H9 (cell line): ENCODE data around the gene DCUN1D5. TPM values are rescaled to one million over a fixed set of nuclear protein-coding genes. Genes with fewer than 3 reads are reported as not detected.

ENCODE experiments used
- DNase-seq: peaks from one replicate; pipeline ENCODE4 v3.0.0-alpha.2; 2017
- H2AFZ ChIP-seq: one replicate; pipeline ENCODE4 v1.6.1; 2013; ENCODE audit warnings: mild to moderate bottlenecking, low read length, control low read depth, moderate library complexity
- H2AK5ac ChIP-seq: 2 replicates; pipeline ENCODE4 v1.6.1; 2013; ENCODE audit warnings: low read length, control low read depth, mixed read lengths; ENCODE audit not compliant: insufficient read length
- H2BK120ac ChIP-seq: one replicate; pipeline ENCODE4 v1.6.1; 2013; ENCODE audit warnings: low read depth, mild to moderate bottlenecking, low read length, control low read depth, inconsistent platforms; ENCODE audit not compliant: poor library complexity, severe bottlenecking
- H2BK12ac ChIP-seq: 2 replicates; pipeline ENCODE4 v1.6.1; 2013; ENCODE audit warnings: low read length, control low read depth, mixed read lengths, low read depth; ENCODE audit not compliant: insufficient read length
- H2BK15ac ChIP-seq: 2 replicates; pipeline ENCODE4 v1.6.1; 2013; ENCODE audit warnings: low read depth, low read length, control low read depth
- H2BK20ac ChIP-seq: one replicate; pipeline ENCODE4 v1.6.1; 2013; ENCODE audit warnings: low read depth, mild to moderate bottlenecking, low read length, control low read depth, inconsistent platforms; ENCODE audit not compliant: poor library complexity, severe bottlenecking
- H2BK5ac ChIP-seq: 2 replicates; pipeline ENCODE4 v1.6.1; 2013; ENCODE audit warnings: low read length, control low read depth, mixed read lengths; ENCODE audit not compliant: insufficient read length
- H3K14ac ChIP-seq: 2 replicates; pipeline ENCODE4 v1.6.1; 2013; ENCODE audit warnings: low read length, control low read depth; ENCODE audit not compliant: insufficient read depth
- H3K18ac ChIP-seq: 2 replicates; pipeline ENCODE4 v1.6.1; 2013; ENCODE audit warnings: low read depth, mild to moderate bottlenecking, mixed read lengths, low read length, control low read depth; ENCODE audit not compliant: insufficient read length
- H3K23ac ChIP-seq: 2 replicates; pipeline ENCODE4 v1.6.1; 2013; ENCODE audit warnings: low read length, control low read depth, mixed read lengths, low read depth; ENCODE audit not compliant: insufficient read length
- H3K23me2 ChIP-seq: 2 replicates; pipeline ENCODE4 v1.6.1; 2013; ENCODE audit warnings: low read depth, mild to moderate bottlenecking, mixed read lengths, low read length, control low read depth; ENCODE audit not compliant: insufficient read length, poor library complexity, severe bottlenecking
- H3K27ac ChIP-seq: 2 replicates; pipeline ENCODE4 v1.5.1; 2013; ENCODE audit warnings: low read length, control low read depth, mixed read lengths, low read depth; ENCODE audit not compliant: insufficient read length
- H3K27me3 ChIP-seq: 2 replicates; pipeline ENCODE4 v1.6.1; 2013; ENCODE audit warnings: low read length, control low read depth, inconsistent platforms; ENCODE audit not compliant: insufficient read depth
- H3K4ac ChIP-seq: 2 replicates; pipeline ENCODE4 v1.6.1; 2013; ENCODE audit warnings: low read depth, mild to moderate bottlenecking, control low read depth, inconsistent platforms, low read length, moderate library complexity
- H3K4me1 ChIP-seq: 2 replicates; pipeline ENCODE4 v1.6.1; 2013; ENCODE audit warnings: low read length, control low read depth, inconsistent platforms; ENCODE audit not compliant: insufficient read depth
- H3K4me2 ChIP-seq: 2 replicates; pipeline ENCODE4 v1.6.1; 2013; ENCODE audit warnings: low read length, control low read depth, mixed read lengths; ENCODE audit not compliant: insufficient read length, insufficient read depth
- H3K56ac ChIP-seq: 2 replicates; pipeline ENCODE4 v1.6.1; 2013; ENCODE audit warnings: low read depth, mild to moderate bottlenecking, mixed read lengths, low read length, control low read depth; ENCODE audit not compliant: insufficient read length
- H3K79me1 ChIP-seq: 2 replicates; pipeline ENCODE4 v1.6.1; 2013; ENCODE audit warnings: low read depth, mild to moderate bottlenecking, moderate library complexity, low read length, control low read depth, inconsistent platforms; ENCODE audit not compliant: insufficient read depth, poor library complexity, severe bottlenecking
- H3K79me2 ChIP-seq: 2 replicates; pipeline ENCODE4 v1.6.1; 2013; ENCODE audit warnings: low read length, control low read depth, inconsistent platforms; ENCODE audit not compliant: insufficient read depth
- H3K9ac ChIP-seq: 2 replicates; pipeline ENCODE4 v1.6.1; 2013; ENCODE audit warnings: low read length, control low read depth, mixed read lengths; ENCODE audit not compliant: insufficient read length; ENCODE audit errors: extremely low read depth
- H3K9me3 ChIP-seq: one replicate; pipeline ENCODE4 v1.6.1; 2013; ENCODE audit warnings: low read depth, low read length, inconsistent platforms; ENCODE audit not compliant: control insufficient read depth
- H3T11ph ChIP-seq: one replicate; pipeline ENCODE4 v1.6.1; 2013; ENCODE audit warnings: mild to moderate bottlenecking, low read length, control low read depth, inconsistent platforms
- H4K20me1 ChIP-seq: one replicate; pipeline ENCODE4 v1.6.1; 2013; ENCODE audit not compliant: control insufficient read depth, insufficient read length, insufficient read depth
- H4K5ac ChIP-seq: 2 replicates; pipeline ENCODE4 v1.6.1; 2013; ENCODE audit warnings: low read depth, mild to moderate bottlenecking, mixed read lengths, low read length, control low read depth; ENCODE audit not compliant: insufficient read length
- H4K8ac ChIP-seq: replicated peaks from 2 replicates; pipeline ENCODE4 v1.6.1; 2013; ENCODE audit warnings: low read length, control low read depth, mixed read lengths, low read depth; ENCODE audit not compliant: insufficient read length
- H4K91ac ChIP-seq: 2 replicates; pipeline ENCODE4 v1.6.1; 2013; ENCODE audit warnings: low read depth, mild to moderate bottlenecking, moderate library complexity, mixed read lengths, low read length, control low read depth; ENCODE audit not compliant: insufficient read length
- H3K27ac Mint-ChIP-seq, 3 experiments: 2 replicates in 2 of 3; 3 replicates in 1 of 3; pipeline ENCODE4 v1.8.0; 2020 to 2021; ENCODE audit warnings: mixed read lengths in 3 of 3, mild to moderate bottlenecking in 1 of 3, moderate library complexity in 1 of 3
- H3K27me3 Mint-ChIP-seq: 2 replicates; pipeline ENCODE4 v1.8.0; 2021; ENCODE audit warnings: low read depth, mild to moderate bottlenecking, moderate library complexity, mixed read lengths
- H3K36me3 Mint-ChIP-seq, 3 experiments: 2 replicates in 2 of 3; 3 replicates in 1 of 3; pipeline ENCODE4 v1.8.0; 2020 to 2021; ENCODE audit warnings: low read depth in 3 of 3, mixed read lengths in 3 of 3; ENCODE audit not compliant: insufficient read depth in 1 of 3
- H3K4me1 Mint-ChIP-seq, 2 experiments: 2 replicates each; pipeline ENCODE4 v1.8.0; 2020; ENCODE audit warnings: mixed read lengths in 2 of 2
- H3K4me3 Mint-ChIP-seq, 2 experiments: 2 replicates in 1 of 2; 3 replicates in 1 of 2; pipeline ENCODE4 v1.8.0; 2020 to 2021; ENCODE audit warnings: mild to moderate bottlenecking in 2 of 2, mixed read lengths in 2 of 2, moderate library complexity in 1 of 2
- H3K9me3 Mint-ChIP-seq, 2 experiments: 2 replicates in 1 of 2; 3 replicates in 1 of 2; pipeline ENCODE4 v1.8.0; 2020; ENCODE audit warnings: mild to moderate bottlenecking in 2 of 2, mixed read lengths in 2 of 2, moderate library complexity in 1 of 2
- CTCF ChIP-seq: fragments of 200-600 bp; sonication (generic); conservative IDR thresholded peaks from 3 replicates; pipeline ENCODE4 v1.8.0; 2021; ENCODE audit warnings: antibody characterized with exemption, mild to moderate bottlenecking
- WGBS: extraction: QIAGEN DNeasy Blood & Tissue Kit; methylation state at CpG from one replicate; pipeline ENCODE4 v1.1.7; 2013; ENCODE audit warnings: missing lambda C conversion rate, low lambda C conversion rate, mixed read lengths; ENCODE audit not compliant: insufficient read length; ENCODE audit errors: extremely low coverage; 5-methylcytosine and 5-hydroxymethylcytosine counted together
- total RNA-seq: library from RNA; stranded (reverse); gene quantifications from 2 replicates; pipeline ENCODE4 v1.2.1, GENCODE V29; 2021

The DCUN1D5 gene
- total RNA-seq, 1 experiment from 2014 or later, result 86.7 TPM

- Histone ChIP-seq H3K4ac (no peak overlapping the region), H2BK15ac (no peak overlapping the region), H3K14ac (no peak overlapping the region), H3K79me1 (no peaks in the 10 kb centered on the region), H2AK5ac (no peak overlapping the region), H3K4me1 (no peaks in the 10 kb centered on the region), H3K9ac (no peak overlapping the region), H3K18ac (no peak overlapping the region), H3K23me2 (no peaks in the 10 kb centered on the region), H3K56ac (no peak overlapping the region), H3K27ac (no peak overlapping the region), H4K8ac (no peak overlapping the region), H4K20me1 (no peaks in the 10 kb centered on the region), H3T11ph (no peak overlapping the region), H2BK5ac (no peak overlapping the region), H3K4me2 (no peak overlapping the region), H2BK12ac (no peak overlapping the region), H4K5ac (no peak overlapping the region), H2AFZ (no peak overlapping the region), H2BK120ac (no peak overlapping the region), H3K79me2 (peaks cover 5% of the 10 kb centered on the region; the same call in 1 of the 2 replicates), H2BK20ac (no peak overlapping the region), H3K9me3 (no peaks in the 10 kb centered on the region), H4K91ac (no peak overlapping the region), H3K27me3 (no peaks in the 10 kb centered on the region), H3K23ac (no peak overlapping the region)
- Mint-ChIP-seq H3K27me3 (no peaks in the 10 kb centered on the region), H3K9me3 (no peaks in the 10 kb centered on the region), H3K36me3 (peaks cover 49 to 83% (median 67%) of the 10 kb centered on the region in 3 experiments), H3K4me1 (no peaks in the 10 kb centered on the region), H3K4me3 (no peak overlapping the region), H3K27ac (no peak overlapping the region)
- TF ChIP-seq CTCF, result no peak
- WGBS, result no CpG with 5 or more reads among the region's 3 CpGs
- DNase-seq, result no peak
Measured at GRCh38 chr11:103076361-103076760, 15.6 kb downstream of the DCUN1D5 start.
